ENCODE data around the gene GBX1.

GRCh38 chr7:151201344-151201743 is 33.9 kb upstream of the GBX1 start:
- TF ChIP-seq CTCF (IDR thresholded peaks at IDR 0.05) (no peak), POLR2A (IDR thresholded peaks at IDR 0.05) (no peak)

All from body of pancreas (tissue), 4 donors.